ENCODE data around the gene TANC2. TPM values are rescaled to one million over a fixed set of nuclear protein-coding genes. Genes with fewer than 3 reads are reported as not detected.

The TANC2 gene
- total and polyA plus RNA-seq, 9 of the 15 experiments (the other 6 are each of a cell fraction or from before 2014, with no cell fraction given) = 0.46 to 7.8 (median 4.5) TPM

DNA sequence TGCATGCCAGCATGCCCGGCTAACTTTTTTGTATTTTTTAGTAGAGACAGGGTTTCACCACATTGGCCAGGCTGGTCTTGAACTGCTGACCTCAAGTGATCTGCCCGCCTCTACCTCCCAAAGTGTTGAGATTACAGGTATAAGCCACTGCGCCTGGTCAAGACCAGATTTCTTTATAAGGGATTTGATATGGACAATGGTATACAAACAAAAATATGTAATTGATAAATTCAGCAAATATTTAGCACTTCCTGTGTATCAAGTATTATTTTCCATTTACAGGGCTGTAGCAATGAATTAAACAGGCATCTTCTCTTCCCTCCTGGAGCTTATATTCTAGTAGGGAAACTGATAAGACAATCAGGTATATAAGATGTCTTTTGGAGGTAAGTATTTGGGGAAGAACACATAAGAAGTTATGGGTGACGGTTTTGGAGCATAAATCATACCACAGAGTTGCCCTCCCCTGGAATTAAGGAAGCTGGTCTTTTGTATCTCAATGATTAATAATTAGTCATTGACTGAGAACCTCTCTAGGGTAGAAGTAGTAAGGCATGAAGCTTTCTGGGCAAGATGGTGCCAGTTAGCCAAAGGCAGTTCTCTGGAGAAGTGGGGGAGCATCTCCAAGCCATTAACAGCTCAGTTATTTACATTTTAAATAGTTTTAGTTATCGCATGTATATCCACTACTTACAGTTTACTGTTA, 35.8 kb downstream of the TANC2 start:
- WGBS (ENCODE audit: insufficient coverage, low coverage, missing lambda C conversion rate) = 51% methylated on average over 5 of the region's 5 CpGs
- ChIA-PET CTCF (ENCODE audit: low intra/inter-chr PET ratio) (no interaction called here), POLR2A (no interaction called here)
- no peaks in the 10 kb centered on the region for H3K9me3 ChIP-seq (replicated peaks; ENCODE audit: control insufficient read depth, insufficient read depth, low read depth, low read length)
- ATAC-seq (no peak), FAIRE-seq (no peak), DNase-seq (ENCODE audit: extremely low read depth in 1 of 4, low spot score in 3 of 4) (no peak)
- no peaks in the 10 kb centered on the region for H3K4me1 ChIP-seq (replicated peaks in 1 of 2; ENCODE audit: control insufficient read depth in 2 of 2, insufficient read depth in 2 of 2, low read length in 2 of 2)
- no peaks in the 10 kb centered on the region for H3K36me3 ChIP-seq (ENCODE audit: control insufficient read depth, insufficient read depth, low read length)
- TF ChIP-seq EWSR1 (IDR thresholded peaks at IDR 0.05; ENCODE audit: borderline replicate concordance, low read depth, partially characterized antibody) (peak; percentile 9), MTA3 (IDR thresholded peaks at IDR 0.05; ENCODE audit: borderline replicate concordance) (no peak)
- TF ChIP-seq, protein P1, sequence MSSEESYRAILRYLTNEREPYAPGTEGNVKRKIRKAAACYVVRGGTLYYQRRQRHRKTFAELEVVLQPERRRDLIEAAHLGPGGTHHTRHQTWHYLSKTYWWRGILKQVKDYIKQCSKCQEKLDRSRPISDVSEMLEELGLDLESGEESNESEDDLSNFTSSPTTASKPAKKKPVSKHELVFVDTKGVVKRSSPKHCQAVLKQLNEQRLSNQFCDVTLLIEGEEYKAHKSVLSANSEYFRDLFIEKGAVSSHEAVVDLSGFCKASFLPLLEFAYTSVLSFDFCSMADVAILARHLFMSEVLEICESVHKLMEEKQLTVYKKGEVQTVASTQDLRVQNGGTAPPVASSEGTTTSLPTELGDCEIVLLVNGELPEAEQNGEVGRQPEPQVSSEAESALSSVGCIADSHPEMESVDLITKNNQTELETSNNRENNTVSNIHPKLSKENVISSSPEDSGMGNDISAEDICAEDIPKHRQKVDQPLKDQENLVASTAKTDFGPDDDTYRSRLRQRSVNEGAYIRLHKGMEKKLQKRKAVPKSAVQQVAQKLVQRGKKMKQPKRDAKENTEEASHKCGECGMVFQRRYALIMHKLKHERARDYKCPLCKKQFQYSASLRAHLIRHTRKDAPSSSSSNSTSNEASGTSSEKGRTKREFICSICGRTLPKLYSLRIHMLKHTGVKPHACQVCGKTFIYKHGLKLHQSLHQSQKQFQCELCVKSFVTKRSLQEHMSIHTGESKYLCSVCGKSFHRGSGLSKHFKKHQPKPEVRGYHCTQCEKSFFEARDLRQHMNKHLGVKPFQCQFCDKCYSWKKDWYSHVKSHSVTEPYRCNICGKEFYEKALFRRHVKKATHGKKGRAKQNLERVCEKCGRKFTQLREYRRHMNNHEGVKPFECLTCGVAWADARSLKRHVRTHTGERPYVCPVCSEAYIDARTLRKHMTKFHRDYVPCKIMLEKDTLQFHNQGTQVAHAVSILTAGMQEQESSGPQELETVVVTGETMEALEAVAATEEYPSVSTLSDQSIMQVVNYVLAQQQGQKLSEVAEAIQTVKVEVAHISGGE (CRISPR knock-in tag; IDR thresholded peaks at IDR 0.05) = peak in 1 of 3 experiments; percentile 90; a peak in 2 of 6 replicates
- H3K4me3 ChIP-seq = no peak overlapping the region
- H4K20me1 ChIP-seq (replicated peaks; ENCODE audit: control insufficient read depth, insufficient read depth, low read length) = no peaks in the 10 kb centered on the region
- H3K79me2 ChIP-seq (ENCODE audit: control insufficient read depth, insufficient read depth, low read length) = no peaks in the 10 kb centered on the region
- H3K9me1 ChIP-seq (ENCODE audit: control insufficient read depth, insufficient read depth, low read length) = no peaks in the 10 kb centered on the region
- no peak overlapping the region for H2AFZ ChIP-seq (ENCODE audit: low read depth, low read length)
- no peak overlapping the region for H3K27ac ChIP-seq (ENCODE audit: extremely low read depth, low read depth, low read length)
- no peak overlapping the region for H3K9ac ChIP-seq (ENCODE audit: insufficient read depth in 1 of 2, low read depth in 2 of 2, low read length in 2 of 2)
- H3K27me3 ChIP-seq (ENCODE audit: control insufficient read depth in 2 of 2, insufficient read depth in 2 of 2, low read length in 2 of 2) = no peaks in the 10 kb centered on the region
- in situ Hi-C loops (cut with MboI) (no loop called here), intact Hi-C loops (cut with micrococcal nuclease) (no loop called here)
- BruUV-seq (replicated peaks) = no TSS peak
- H3K4me2 ChIP-seq (ENCODE audit: insufficient read depth, low read length) = no peak overlapping the region
